Hypothalamus (tissue), 51 donors: ENCODE results near the gene MIPEP.
A peak's percentile ranks its signal among the peaks of the same experiment; 100 is the strongest.
"Not testable (repeated sequence)": the region's sequence is repeated elsewhere in the genome, so short reads cannot be mapped to it uniquely, and the experiment has no call there.

Source experiments
- DNase-seq, 51 donors: peaks; one replicate each; lab custom pipeline; 2025; lab: John Stamatoyannopoulos, UW

The MIPEP gene

DNA sequence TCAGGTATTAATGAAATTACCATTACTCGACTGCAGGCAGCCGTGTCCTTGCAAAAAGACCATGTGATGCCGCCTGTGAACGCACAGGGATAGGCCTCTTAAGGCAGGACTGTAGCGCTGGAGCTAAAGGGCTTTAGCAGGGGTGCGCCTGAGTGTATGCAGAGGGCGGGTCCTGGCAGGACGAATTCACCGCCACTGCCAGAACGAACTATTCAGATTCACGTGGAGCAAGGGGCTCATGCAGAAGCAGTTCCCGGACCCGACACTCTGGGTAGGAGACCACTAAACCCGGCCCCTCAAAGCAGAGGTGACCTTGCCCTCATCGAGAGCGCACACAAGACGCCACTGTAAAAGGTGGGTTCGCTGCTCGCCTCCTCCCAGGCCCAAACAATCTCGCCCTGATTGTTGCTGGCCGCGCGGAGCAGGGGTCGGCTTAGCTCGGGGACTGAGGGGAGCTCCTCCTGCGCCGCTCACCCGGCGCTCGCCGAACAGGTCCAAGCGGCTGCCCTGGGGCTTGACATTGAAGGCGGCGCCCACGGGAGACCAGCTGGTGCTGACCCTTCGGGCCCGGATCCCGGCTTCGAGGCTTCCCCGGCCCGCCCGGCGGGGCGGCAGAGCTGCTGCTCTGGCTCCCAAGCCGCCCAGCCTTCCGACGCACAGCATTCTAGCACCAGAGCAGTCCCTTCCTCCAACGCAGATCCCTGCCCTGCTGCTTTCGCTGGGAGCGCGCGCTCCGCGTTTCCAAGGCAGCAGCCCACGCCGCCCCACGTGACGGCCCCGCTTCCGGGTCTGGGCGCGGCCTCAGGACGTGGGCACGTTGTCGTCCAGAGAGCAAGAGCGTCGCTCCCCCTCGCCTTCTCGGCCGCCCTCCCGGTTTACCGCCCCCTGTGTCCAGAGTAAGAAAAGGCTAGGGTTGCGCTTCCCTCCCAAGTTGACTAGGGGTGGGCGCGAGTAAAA, at the start of gene MIPEP:
MIPEP (minus strand) TSS at position 743 of the 957 bp plus-strand sequence; CDS start at position 663, 80 bp downstream.
- DNase-seq, result peak; percentile 54 to 97 (median 89)

DNA sequence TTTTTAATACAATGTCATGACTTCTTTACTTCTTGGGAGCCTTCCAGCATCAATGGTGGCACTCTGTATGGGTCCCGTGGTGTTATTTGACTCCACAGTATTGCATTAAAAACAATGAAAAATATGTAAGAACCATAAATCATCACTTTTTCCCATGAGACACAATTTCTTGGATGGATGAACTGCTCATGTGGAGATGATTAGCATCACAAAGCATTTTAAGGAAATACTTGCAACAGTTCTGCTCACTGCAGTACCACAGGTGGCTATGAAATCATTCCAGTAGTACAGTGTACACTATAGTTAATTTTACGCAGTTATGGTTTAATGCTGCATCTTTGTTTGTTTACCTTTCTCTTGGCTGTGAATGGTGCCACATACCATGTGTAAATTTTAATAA, 45.3 kb upstream of the MIPEP start:
- no peak for DNase-seq

DNA sequence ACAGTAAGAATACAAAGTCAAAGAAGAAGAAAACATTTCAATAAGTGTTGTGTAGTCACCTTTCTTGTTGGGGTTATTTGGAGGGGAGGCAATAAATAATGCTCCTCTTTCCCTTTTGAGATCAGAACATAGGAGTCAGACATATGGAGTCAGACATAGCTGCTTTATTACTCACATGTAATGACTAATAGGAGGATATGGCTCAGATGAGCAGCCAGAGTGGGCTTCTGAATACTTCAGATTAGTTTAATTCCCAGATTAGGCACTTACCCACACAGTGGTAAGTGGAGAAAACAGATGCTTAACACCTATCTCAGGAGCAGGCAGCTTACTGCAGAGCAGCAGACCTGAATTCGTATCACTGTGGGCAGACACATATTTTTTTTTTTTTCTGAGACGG, 39.8 kb upstream of the MIPEP start:
- DNase-seq, result no peak

DNA sequence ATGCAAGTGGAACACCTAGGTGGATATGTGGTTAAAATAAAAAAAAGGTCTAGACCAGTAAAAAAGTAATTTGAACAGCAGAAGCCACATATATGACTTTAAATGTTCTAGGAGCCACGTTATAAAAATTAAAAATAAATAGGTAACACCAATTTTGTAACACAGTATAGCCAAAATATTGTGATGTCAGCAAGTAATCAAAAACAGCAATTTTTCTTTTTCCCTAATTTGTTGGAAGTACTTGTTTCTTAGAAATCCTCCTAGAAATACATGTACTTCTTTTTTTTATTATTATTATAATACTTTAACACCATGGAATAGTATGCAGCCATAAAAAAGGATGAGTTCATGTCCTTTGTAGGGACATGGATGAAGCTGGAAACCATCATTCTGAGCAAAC, 33.8 kb upstream of the MIPEP start:
- no peak for DNase-seq

DNA sequence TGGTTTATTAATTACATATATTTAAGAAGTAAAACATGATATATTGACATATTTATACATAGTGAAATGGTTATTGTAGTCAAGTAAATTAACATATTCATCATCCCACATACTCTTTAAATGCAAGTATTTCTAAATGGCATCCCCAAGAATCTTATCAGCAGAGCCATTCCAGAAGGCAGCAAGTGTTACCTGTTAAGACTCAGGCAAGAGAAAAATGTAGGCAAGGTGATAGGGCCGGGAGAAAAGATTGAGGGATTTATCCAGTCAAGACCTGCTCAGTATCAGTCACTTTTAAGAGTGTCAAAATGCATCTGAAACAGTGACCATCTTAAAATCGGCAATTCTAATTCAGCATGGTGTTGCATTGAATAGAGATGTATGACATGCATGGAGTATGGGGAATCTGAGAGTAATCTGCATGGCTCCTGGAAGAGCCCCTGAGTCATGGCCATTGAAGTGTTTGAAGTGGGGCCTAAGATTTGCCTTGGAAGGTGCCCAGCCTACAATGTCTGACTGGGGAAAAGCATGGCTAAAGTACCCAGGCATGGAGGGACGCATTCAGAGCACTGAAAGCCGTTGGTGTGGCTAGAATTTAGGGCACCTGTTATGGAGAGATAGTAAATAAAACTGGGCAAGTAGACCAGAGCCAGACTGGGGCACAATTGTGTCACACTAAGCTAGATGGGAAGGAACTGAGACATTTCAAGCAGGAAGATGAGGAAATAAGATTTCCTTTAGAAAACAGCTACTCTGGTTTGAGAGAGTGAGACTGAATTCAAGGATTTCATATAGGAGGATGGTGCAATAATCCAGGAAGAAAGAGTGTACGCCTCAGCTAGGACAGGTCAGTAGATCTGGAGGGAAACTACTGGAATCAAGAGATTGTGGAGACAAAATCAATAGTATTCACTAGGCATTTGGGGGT, 33.1 kb upstream of the MIPEP start:
- DNase-seq, result no peak

DNA sequence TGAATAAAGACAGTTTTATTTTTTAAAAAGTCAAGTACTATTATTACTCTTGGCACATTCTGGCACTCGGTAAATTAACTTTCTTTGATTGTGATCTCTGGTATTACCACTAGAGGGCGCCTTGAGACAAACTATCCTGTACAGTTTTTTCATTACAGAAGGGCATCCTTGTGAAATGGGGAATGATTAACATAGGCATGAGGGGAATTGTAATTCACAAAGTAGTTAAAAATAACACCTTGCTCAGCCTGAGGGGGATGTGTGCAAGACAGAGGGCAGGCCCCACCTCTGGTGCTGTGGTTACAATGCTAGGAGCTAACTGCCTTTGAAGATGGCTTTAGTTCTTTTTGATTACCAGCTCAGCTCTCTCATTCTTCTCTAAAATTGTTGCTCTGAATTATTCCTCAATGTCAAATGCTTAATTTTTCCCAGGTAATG, 32.3 kb upstream of the MIPEP start:
- peak in 4 of 51 donors; percentile 19 to 78 (median 36) for DNase-seq

DNA sequence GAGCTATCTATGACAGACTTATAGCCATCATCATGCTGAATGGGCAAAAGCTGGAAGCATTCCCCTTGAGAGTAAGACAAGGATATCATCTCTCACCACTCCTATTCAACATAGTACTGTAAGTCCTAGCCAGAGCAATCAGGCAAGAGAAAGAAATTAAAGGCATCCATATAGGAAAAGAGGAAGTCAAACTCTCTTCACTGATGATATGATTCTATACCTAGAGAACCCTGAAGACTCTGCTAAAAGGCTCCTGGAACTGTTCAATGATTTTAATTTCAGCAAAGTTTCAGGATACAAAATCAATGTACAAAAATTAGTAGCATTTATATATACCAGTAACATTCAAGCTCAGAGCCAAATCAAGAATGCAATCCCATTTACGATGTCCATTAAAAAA, 29.8 kb upstream of the MIPEP start:
- no peak for DNase-seq

DNA sequence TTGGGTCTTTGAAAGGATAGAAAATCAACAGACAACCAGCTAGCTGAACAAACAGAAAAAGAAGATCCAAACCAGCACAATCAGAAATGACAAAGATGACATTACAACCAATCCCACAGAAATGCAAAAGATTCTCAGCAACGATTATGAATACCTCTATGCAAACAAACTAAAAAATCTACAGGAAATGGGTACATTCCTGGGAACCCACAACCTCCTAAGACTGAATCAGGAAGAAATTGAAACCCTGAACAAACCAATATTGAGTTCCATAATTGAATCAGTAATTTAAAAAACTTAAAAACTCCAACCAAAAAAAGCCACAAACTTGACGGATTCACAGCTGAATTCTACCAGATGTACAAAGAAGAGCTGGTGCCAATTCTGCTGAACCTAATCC, 29.0 kb upstream of the MIPEP start:
- DNase-seq, result no peak

DNA sequence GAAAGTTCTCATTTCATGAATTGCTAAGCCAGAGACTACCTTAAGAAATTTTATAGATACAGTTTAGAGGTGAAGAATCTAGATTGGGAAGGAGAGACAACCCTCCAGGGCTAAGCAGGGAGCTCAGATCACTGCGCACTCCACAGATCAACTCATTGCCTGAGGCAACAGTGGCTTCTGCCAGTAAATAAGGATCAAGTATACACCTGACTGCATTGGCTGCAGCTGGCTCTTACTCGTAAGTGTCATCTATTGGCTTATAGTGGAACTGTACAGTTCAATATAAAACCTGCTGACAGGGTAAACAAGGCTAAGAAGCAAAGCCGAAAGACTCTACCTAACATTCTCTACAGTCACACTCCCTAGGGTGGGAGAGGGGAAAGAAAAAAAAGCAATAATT, 26.1 kb upstream of the MIPEP start:
- DNase-seq, result no peak

DNA sequence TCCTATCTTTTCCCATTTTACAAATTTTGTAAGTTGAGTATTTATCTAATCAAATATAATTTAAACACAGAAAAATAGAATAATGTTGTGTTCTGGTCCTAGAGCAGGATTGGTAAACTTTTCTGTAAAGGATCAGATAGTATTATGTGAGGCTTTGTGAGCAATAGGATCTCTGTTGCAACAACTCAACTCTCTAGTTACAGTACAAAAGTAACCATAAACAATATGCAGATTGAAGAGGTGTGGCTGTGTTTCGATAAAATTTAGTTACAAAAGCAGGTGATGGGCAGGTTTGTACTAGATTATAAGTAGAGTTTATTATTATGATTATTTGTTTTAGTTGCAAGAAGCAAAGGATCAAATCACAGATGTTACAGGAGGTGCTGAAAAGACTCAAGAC, 23.3 kb upstream of the MIPEP start:
- DNase-seq, result no peak

DNA sequence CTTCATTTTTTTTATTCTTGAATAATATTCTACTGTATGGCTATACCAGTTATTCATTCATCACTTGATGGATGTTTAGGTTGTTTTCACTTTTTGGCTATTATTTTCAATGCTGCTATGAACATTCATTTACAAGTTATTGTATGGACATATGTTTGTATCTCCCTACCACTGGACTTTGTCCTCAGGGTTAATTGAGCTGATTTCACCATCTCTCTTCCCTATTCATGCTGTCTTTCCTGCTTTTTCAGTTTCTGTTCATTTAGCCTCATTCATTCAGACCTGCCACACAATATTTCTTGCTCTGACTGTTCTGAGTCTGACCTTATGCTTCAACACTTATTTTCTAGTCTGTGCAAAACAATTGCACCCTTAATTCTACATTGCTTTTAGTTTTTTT, 20.4 kb upstream of the MIPEP start:
- DNase-seq, result no peak

DNA sequence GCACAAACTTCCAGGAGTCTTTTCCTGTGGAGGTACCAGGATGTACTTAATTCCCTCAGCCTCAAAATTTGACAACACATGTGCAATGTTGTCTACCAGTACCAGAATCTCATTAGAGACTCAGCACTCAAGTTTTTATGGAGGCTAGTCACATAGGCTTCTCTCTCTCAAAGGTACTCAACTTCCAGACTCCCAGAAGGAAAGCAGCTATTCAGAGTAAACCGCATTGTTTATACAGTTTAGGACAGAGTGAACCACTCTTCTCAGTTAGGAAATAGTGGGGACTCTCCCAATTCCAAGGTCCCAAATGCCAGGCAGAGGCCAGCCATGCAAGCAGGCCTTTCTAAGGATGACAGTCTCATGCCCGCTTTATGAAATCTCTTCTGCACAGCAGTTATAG, 16.6 kb upstream of the MIPEP start:
- DNase-seq, result no peak

DNA sequence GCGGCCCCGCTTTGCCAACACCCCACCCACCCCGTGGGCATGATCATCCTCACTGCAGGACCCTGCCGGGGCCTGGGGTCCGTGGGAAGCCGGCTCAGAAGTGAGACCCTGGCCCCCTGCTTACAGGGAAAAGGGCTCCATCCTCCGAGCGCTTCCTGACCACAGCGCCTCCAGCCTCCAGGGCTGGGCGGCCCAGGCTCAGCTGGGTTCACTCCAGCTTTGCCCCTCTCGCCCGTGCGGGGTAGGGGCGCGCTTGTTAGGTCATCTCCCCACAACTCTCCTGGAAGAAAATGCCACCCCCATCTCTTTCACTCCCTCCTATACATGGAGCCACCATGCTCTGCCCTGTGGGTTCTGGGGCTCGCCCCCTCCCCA, 14.7 kb upstream of the MIPEP start:
- DNase-seq, result no peak

DNA sequence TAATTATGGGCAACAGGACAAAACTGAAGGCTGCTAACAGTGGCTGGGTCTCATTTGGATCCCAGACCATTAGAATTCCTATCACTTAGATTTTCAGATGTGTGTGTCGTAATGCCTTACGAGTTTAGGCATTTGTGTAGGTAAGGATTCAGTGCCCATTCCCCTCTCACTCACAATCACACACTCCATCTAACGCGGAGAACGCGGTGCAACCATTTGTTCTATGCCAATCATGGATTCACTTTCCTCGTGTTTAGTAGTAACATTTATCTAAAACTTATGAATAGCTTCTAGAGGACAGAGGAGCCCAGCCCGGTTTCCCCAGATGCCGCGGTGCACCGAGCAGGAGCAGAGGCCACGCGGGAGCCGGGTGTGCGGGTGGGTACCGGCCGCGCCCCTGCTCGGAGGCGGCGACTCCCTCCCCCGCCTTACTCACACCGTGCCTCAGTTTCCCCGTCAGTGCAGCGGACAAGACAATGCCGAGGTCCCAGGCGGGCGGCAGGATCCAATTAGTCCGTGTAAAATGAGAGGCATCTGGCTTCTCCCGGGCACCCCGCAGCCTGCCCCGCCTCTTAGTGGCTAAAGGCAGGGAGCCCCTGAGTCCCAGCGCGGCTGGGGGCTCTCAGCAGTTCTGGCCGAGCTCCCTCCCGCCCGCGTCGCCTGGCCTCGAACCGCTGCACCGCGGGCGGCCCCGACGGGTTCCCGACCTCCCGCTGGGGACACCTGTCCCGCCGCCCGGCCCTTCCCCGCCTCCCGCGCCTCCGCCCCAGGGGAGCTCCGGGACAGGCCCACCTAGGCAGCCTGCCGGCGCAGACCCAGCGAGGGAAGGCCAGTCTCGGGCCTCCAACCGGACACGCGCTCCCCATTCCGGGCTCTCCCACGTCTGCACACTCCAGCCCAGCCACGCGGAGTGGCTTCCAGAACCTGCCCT, 14.0 kb upstream of the MIPEP start:
- no peak for DNase-seq

DNA sequence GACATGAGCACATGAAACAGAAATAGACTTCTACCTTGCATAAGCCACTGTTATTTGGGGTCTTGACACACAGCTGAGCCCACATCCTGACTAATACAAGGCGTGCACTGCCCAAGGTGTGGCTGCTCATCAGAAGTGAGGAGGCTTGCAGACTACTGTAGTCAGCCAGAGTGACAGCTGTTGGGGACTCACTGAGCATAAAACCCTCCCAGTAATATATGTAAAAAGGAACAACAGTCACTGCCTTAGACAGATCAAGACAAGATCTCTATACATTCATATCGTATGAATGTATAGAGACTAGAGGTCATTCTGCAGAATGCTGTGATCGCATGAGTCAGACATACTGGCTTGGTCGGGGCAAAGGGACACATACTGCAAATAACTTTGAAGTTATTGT, 12.2 kb upstream of the MIPEP start:
- no peak for DNase-seq

DNA sequence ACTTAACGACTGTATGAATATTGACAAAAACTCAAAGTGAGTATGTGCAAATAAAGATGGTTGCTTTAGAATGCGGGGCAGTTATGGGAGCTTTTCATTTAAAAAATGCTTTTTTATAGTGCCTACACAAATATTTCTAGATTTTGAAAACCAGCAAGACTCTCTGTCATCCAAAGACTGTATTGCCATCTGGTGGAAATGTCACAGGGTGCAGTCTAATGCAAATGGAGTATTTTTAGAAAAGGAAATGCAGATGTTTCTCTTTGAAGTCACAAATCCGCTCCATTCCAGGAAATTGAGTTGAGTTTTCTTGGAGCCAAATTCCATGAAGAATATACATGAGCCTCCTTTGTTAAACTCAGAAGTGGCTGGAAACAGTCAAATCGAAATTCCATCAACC, 10.4 kb upstream of the MIPEP start:
- DNase-seq, result peak in 10 of 51 donors; percentile 5 to 51 (median 22)

DNA sequence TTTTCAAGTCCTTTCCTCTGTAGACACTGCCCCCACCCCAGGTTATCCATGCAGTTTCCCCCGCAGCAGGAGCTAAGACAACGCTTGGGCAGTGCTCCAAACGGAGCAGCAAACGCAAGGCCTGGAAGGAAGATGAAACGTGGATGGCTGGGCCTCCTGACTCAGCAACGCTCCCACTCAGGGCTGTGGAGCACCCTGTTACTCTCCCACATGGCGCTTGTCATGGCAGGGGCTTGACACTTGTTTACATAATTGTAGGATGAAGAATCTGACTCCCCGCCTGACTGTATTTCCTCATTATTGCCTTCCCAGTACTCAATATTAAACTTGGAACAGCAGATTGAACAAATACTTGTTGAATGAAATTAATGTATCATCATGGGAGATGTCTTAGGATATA, 8.9 kb upstream of the MIPEP start:
- no peak for DNase-seq

DNA sequence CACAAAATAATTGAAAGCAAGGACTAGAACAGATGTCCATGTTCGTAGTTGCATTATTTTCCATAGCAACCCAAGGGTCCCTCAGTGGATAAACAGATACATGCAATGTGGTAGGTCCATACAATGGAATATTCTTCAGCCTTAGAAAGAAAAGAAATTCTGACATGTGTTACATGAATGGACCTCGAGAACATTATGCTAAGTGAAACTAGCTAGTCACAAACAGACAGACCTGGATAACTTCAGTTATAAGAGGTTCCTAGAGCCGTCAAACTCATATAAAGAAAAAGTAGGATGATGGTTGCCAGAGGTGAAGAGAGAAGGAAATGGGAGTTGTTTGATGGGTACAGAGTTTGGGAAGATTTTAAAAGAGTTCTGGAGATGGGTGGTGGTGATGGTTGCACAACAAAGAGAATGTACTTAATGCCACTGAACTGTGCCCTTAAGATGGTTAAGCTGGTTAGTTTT, 8.3 kb upstream of the MIPEP start, which contains the start of gene C1QTNF9B:
C1QTNF9B (minus strand) TSS at position 51 of the 468 bp plus-strand sequence.
- not testable (repeated sequence) for DNase-seq

DNA sequence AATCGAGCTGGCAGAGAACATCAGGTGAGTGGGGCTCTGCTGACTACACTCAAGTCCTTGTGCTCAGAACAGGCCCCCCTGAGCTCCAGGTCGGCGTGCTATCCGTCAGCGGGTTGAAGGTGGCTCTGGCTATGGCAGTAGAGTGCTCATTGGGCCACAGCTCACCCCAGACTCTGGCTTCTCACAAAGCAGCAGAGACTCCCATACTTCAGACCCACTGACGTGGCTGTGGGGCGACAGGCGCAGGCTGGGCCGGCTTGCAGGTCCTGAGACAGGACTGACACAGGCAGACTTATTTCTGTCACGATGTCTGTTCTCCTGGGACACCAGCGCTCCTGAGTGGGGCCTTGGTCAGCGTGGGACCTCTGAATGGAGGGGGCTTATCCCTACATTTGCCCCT, 5.5 kb upstream of the MIPEP start:
- not testable (repeated sequence) for DNase-seq

DNA sequence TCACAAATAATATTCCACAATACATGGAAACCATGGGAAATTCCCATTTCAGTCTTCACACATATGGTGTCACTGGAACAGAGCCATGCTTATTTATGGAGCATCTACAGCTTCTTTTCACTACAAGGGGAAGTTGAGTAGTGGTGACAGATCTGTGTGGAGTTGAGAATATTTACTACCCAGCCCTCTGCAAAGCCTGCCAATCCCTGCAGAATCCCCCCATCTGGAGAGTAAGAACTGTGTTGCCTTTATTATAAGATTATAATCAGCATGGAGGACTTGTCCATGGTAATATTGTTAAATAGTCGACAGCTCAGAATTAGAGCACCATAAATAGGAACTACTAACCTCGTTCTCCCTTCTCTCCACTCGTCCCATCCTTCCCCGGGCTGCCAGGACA, 4.6 kb upstream of the MIPEP start:
- not testable (repeated sequence) for DNase-seq
